VCaP (cell line): ENCODE measurements around the gene OTUD7B.

Experiments used
- H3K27ac ChIP-seq: fragments of 450-650 bp; 2 replicates; pipeline ENCODE4 v1.5.1; 2017
- CTCF ChIP-seq: fragments of 450-650 bp; conservative IDR thresholded peaks from 2 replicates; pipeline ENCODE4 v1.5.1; 2017; ENCODE audit warnings: mild to moderate bottlenecking, moderate library complexity

The OTUD7B gene

GRCh38 chr1:149986486-149987296, 23.8 kb downstream of the OTUD7B start:
- no peak for TF ChIP-seq CTCF
- no peak overlapping the region for H3K27ac ChIP-seq

GRCh38 chr1:149979972-149980540, 30.5 kb downstream of the OTUD7B start:
- TF ChIP-seq CTCF, result no peak
- H3K27ac ChIP-seq, result no peak overlapping the region

GRCh38 chr1:149979245-149979971, 31.1 kb downstream of the OTUD7B start:
- H3K27ac ChIP-seq, result no peak overlapping the region
- no peak for TF ChIP-seq CTCF

- no peak for TF ChIP-seq CTCF
- no peak overlapping the region for H3K27ac ChIP-seq
These were observed 31.9 kb downstream of the OTUD7B start for GRCh38 chr1:149978547-149979023.

- no peak for TF ChIP-seq CTCF
- H3K27ac ChIP-seq, result no peak overlapping the region
These were observed 33.2 kb downstream of the OTUD7B start for GRCh38 chr1:149977345-149977744.

- H3K27ac ChIP-seq, result no peak overlapping the region
- TF ChIP-seq CTCF, result no peak
These were observed 38.0 kb downstream of the OTUD7B start for GRCh38 chr1:149972547-149972946.

- no peak for TF ChIP-seq CTCF
- H3K27ac ChIP-seq, result no peak overlapping the region
These were observed 42.9 kb downstream of the OTUD7B start for GRCh38 chr1:149967646-149968045.
